GM19438 (cell line): ENCODE measurements around the gene TPTE2.
"Not testable (repeated sequence)": the region's sequence is repeated elsewhere in the genome, so short reads cannot be mapped to it uniquely, and the experiment has no call there.

Experiments
- ATAC-seq: cut with Tn5 transposase; IDR thresholded peaks from one replicate; pipeline ENCODE4 v1.9.1; 2021; ENCODE audit warnings: low read depth; ENCODE audit not compliant: unreplicated experiment

TPTE2 gene

GRCh38 chr13:19572280-19572679, 10.9 kb upstream of the TPTE2 start:
- ATAC-seq, result no peak

GRCh38 chr13:19567820-19568534, 6.6 kb upstream of the TPTE2 start:
- ATAC-seq, result peak; percentile 59

GRCh38 chr13:19561585-19561984, 253 bp upstream of the TPTE2 start:
- ATAC-seq, result no peak

- not testable (repeated sequence) for ATAC-seq
These were observed 660 bp downstream of the TPTE2 start for GRCh38 chr13:19560672-19561071.

DNA sequence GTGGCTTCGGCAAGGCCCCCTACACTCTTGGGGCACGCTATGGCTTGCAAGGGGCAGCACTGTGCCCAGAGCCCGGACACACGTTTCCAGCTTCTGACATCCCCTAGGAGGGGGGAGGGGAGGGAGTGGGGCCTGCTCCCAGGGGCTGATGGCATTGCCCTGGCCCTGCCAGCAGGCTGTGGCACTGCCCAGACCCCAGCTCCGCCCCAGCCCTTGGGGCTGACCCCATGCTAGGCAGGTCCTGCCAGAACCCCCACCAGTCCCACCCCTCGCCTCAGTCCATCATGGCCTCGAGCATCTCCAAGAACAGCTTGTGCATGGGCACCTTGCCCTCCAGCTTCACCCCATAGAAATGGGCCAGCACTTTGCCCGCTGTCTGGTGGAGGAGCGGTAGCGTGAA, 1.6 kb downstream of the TPTE2 start:
- ATAC-seq, result not testable (repeated sequence)

GRCh38 chr13:19557287-19557686, 4.0 kb downstream of the TPTE2 start:
- not testable (repeated sequence) for ATAC-seq

GRCh38 chr13:19549245-19549644, 12.1 kb downstream of the TPTE2 start:
- not testable (repeated sequence) for ATAC-seq

DNA sequence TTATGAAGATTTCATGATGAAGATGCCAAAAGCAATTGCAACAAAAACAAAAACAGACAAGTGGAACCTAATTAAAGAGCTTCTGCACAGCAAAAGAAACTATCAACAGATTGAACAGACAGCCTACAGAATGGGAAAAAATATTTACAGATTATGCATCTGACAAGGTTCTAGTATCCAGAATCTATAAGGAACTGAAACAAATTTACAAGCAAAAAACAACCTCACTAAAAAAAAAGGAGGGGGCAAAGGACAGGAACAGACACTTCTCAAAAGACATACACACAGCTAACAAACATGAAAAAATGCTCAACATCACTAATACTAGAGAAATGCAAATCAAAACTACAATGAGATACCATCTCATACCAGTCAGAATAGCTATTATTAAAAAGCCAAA, 35.7 kb downstream of the TPTE2 start:
- ATAC-seq, result not testable (repeated sequence)

GRCh38 chr13:19519049-19519448, 42.3 kb downstream of the TPTE2 start:
- ATAC-seq, result no peak

DNA sequence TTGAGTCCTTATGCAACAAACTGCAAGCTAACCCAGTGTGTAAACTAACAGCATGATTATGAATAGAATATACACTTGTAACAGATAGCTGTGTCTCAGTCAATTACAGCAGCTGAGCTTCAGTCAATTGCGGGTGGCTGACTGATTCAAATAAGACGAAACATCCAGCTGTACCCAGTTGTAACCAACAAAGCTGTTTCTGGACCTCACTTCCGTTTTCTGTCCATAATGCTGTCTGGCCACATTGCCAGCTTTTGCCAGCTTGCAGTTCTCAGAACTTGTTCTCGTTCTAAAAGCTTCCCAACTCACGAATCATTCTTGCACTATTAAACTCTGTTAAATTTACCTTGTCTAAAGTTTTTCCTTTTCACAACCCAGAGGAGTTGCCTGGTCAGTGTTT, 53.7 kb downstream of the TPTE2 start:
- not testable (repeated sequence) for ATAC-seq

- not testable (repeated sequence) for ATAC-seq
These were observed 101.2 kb downstream of the TPTE2 start for GRCh38 chr13:19460126-19460525.

- ATAC-seq, result not testable (repeated sequence)
These were observed 122.2 kb downstream of the TPTE2 start for GRCh38 chr13:19439056-19439686.

- not testable (repeated sequence) for ATAC-seq
These were observed 123.6 kb downstream of the TPTE2 start for GRCh38 chr13:19437780-19438179.

DNA sequence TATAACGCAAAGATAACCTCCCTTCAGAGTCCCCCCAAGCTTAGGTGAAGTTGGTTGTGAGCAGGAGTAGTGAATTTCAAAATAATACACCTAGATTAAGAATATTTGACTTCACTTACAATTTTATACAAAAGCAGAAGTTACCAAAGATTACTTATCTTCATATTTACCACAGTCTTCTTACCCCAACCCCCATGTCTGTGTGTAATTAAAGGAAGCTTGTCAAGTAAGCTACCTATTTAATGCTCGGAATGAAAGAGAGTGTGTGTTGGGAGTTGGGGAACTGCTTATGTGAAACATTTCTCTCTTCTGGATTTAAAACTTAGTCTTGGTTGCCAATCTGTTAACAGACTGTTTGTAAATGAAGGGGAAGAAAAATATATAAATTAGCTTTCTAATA, 139.1 kb downstream of the TPTE2 start:
- ATAC-seq, result not testable (repeated sequence)

- ATAC-seq, result not testable (repeated sequence)
These were observed 148.8 kb downstream of the TPTE2 start for GRCh38 chr13:19412494-19412893.

DNA sequence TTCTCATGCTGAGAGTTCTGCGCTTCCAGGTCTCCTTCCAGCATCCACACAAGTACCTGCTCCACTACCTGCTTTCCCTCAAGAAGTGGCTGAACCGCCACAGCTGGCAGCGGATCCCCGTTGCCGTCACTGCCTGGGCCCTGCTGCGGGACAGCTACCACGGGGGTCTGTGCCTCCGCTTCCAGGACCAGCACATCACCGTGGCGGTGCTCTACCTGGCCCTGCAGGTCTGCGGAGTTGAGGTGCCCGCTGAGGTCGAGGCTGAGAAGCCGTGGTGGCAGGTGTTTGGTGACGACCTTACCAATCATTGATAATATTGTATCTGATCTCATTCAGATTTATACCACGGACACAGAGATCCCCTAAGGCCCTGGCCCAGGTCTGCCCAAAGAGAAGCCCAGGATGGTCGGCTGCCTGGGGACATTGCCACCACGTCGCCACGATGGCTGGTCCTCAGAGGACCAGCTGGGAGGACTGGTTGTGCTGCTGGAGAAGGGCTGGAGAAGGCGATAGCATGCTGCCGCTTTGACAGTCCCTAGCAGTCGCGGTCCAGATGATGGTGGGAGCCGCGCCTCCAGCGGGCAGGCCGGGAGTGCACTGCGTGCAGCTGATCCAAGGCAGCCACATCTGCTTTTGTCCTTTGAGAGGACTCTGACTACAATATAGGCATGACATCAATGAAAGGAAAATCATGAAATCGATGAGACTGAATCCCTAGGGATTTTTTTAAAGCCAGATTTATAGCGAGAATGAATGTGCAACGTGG, 178.4 kb downstream of the TPTE2 start:
- not testable (repeated sequence) for ATAC-seq

GRCh38 chr13:19382111-19382510, 179.2 kb downstream of the TPTE2 start:
- no peak for ATAC-seq
